CD4-positive, alpha-beta T cell treated with Interleukin-12 subunit alpha and Interleukin-12 subunit beta, for 1 hour (primary cell): ENCODE data around the gene KIF3C.
A peak's percentile ranks its signal among the peaks of the same experiment; 100 is the strongest.
"Not testable (repeated sequence)": the region's sequence is repeated elsewhere in the genome, so short reads cannot be mapped to it uniquely, and the experiment has no call there.

ENCODE experiments used
- DNase-seq: peaks from one replicate; pipeline ENCODE4 v3.0.0-alpha.2; 2020

Gene KIF3C

DNA sequence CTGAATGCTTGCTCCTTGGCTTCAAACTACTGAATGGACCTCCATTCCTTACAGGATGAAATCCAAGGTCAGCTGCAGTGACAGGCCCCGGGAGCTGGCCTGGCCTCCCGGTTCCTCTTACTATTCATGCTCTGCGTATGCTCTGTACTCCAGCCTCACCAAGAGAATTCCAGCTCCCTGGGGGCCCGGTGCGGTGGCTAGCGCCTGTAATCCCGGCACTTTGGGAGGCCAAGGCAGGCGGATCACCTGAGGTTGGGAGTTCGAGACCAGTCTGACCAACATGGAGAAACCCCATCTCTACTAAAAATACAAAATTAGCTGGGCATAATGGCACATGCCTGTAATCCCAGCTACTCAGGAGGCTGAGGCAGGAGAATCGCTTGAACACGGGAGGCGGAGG, 23.7 kb downstream of the KIF3C start:
- DNase-seq, result not testable (repeated sequence)

DNA sequence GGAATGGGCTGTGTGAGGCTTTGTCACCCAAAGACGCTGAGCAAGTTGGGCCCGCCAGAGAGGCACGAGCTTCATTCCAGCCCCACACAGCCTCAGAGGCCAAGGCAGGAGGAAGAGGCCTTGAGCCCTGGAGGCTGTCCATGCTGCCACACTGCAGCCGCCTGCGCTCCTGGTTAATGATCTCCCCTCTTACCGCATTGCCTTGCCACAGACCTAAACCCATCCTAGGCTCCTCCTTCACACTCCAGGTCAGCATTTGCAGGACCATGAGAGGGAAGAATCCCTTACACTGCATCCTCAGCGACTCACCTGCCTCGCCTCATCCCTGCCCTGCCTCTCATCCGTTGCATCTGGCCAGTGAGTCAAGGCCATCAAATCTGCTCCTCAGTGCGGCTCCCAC, 24.6 kb downstream of the KIF3C start:
- DNase-seq, result no peak

DNA sequence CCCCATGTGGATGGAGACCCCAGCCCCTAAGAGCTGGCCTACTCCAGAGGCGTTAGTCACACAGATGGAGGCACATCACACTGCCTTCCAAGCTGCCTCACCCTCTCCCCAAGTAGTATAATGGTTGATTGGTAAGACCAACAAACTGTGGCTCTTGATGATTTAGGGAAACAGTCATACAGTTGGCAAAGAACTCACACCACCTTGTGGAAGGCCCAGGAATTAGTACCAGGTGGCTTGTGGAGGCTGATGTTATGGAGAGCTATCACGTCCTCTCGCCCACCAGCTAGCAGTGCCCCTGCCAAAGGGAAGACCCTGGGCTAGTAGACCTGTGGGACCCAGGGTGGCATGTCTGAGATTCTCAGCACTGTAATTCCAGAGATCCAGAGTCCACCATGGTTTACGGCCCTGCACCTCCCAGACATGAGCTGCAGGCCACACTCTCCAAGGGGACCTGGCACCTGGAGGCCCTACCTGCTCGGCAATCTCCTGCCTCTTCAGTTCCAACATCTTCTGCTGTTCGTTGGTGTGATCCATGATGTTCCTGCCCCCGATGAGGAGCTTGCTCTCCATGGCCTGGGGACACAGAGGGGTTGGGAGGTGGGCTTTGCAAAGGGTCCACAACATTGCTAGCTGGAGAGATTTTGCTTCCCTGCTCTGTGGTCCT, 26.3 kb downstream of the KIF3C start:
- no peak for DNase-seq

DNA sequence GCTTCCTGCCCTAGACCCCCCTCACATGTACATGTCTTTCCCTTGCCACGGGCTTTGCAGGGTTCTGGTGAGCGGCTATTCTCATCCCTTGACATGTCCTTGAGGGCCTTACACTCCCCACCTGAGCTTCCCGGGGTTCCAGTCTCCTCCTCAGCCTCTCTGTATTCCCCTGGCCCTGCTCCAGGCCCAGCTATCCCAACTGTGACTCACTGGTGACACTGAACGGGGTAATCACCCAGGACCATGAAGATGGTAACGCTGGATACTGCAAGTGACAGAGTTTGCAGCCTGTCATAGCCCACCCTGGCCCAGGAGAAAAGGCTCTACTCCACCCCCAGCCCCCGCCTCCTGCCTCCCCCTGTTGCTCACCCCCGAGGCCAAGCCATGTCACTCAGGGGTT, 27.3 kb downstream of the KIF3C start:
- DNase-seq, result no peak

DNA sequence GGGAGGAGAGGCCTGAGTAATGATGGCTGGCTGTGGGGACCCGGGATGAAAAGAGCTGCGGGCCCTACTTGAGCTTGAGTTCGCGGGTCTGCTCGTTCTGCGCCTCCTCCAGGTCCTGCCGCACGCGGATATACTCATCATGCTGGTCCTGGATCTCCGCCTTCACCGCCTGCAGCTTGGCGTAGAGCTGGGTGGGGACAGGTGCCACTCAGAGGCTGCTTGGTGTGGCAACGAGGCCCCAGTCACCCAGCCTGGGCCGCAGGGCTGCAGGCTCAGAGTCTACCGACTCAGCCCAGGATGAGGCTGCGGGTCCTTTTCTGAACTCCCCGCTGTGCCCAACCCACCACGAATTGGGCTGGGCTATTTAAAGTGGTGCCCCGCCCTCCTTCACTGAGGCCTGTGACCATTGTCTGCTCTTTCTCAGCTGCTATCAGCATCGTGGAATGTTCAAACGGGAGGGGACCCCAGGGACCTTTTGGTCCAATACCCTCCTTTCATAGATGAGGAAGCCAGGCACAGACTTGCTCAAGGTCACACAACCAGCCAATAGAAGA, 28.0 kb downstream of the KIF3C start:
- DNase-seq, result no peak

GRCh38 chr2:25951071-25951547, 31.2 kb downstream of the KIF3C start:
- DNase-seq, result peak; percentile 76

DNA sequence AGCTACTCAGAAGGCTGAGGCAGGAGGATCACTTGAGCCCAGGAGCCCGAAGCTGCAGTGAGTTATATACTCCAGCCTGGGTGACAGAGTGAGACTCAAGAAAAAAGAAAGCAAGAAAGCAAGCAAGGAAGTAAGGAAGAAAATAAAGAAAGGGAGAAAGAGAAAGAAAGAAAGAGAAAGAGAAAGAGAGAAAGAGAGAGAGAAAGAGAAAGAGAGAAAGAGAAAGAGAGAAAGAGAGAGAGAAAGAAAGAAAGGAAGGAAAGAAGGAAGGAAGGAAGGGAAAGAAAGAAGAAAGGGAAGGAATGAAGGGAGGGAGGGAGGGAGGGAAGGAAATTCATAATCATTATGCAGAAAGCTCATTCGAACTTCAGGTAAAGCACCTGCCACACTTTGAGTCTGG, 33.9 kb downstream of the KIF3C start:
- no peak for DNase-seq

DNA sequence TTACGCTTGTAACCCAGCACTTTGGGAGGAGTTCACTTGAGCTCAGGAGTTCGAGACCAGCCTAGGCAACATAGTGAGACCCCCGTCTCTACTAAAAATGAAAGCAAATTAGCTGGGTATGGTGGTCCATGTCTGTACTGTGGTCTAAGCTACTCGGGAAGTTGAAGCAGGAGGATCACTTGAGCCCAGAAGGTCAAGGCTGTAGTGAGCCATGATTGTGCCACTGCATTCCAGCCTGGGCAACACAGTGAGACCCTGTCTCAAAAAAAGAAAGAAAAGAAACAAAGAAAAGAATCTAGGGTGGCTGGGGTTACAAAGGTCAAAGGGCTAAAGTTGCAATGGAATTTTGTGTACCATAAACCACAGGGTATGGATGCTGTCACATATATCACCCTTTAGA, 41.3 kb downstream of the KIF3C start:
- DNase-seq, result no peak

- no peak for DNase-seq
These were observed 43.0 kb downstream of the KIF3C start for GRCh38 chr2:25939257-25939668.

DNA sequence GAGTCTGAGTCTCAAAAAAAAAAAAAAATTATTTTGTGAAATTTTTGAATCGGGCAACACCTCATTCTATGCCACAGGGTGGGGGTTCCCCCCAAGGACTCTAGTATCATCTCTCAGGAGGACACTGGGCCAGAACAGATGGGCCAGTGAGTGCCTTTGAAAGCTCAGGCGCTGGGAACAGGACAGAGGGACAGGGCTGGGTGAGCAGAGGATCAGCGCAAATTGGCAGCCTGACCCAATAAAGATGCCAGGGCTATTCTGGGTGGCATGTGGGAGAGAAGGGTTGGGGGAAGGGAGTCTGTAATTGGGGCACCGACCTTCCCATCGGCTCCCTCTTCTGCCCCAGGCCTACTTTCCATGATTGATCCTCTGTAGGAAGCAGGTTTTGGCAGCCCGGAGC, 44.0 kb downstream of the KIF3C start:
- DNase-seq, result no peak

DNA sequence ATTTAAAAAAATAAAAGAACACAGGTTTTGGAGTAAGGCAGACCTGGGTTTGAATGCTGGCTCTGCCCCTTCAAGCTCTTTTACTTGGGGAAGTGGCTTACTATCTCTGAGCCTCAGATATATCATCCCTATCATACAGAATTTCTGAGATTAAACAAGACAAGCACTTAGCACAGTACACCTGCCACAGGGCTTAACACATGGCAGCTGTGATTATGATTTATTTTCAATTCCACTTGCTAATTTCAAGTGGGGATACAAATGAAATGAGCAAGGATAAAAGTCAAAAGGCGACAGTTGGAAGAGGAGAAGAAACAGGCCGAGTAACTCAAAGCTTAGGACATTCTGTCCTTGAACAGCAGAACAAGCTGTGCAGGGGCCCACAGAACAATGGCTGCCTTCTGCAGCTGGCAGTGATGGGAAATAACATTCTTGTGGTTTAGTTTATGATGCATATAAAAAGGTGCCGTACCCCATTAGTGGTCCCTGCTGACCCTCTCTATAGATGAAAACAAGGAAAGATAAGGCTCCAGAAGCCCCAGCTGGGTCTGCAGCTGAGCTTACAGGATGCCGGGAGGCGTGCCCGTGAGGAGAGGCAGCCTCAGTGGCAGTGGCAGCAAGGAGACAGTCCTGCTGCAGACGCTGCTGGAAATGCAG, 45.3 kb downstream of the KIF3C start:
- DNase-seq, result no peak

DNA sequence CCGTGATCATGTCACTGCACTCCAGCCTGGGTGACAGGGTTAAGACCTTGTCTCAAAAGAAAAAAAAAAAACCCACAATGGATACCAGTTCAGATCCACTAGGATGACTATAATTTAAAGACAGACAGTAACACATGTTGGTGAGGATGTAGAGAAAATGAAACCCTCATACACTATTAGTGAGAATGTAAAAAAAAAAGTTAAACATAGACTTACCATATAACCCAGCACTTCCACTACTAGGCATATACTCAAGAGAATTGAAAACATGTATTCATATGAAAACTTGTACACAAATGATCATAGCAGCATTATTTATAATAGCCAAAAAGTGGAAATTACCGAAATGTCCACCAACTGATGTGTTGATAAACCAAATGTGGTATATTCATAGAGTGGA, 48.7 kb downstream of the KIF3C start:
- DNase-seq, result no peak

DNA sequence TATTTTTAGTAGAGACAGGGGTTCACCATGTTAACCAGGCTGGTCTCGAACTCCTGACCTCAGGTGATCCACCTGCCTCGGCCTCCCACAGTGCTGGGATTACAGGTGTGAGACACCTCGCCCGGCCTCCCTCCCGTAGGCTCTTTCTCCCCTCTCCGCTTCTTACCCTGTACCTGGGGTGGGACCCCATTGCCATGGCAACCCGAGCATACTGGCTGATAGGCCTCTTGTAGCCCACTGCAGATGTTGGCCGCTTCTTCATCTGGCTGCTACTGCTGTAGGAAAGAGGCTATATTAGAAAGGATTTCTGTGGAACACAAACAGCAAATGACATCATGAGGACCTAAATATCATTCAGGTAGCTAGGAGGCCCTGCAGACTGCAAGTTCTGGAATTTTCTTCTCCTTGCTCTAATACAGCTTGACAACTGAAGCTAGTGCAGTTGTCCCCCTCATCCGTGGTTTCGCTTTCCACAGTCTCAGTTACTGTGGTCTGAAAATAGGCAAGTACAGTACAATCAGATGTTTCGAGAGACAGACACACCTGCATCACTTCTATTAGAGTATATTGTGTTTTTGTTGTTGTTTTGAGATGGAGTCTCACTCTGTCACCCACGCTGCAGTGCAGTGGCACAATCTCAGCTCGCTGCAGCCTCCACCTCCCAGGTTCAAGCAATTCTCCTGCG, 52.4 kb downstream of the KIF3C start:
- DNase-seq, result no peak

DNA sequence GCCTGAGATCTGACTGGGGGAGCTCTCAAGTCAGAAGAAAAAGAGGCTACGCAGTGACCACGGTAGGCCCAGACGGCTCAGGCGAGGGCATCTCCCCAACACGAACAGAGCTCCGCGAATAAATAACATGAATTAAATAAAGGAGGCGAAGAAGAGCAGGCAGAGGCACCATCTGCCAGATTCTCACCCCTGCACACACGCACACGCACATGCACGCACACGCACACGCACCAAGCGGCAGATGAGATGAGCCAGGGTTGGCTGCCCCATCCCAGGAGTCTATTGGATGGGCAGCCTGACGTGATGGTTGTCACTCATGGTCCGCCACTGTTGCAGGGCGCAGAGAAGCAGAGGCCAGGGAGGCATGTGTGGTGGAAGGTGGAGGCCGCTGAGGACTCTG, 53.6 kb downstream of the KIF3C start:
- no peak for DNase-seq

GRCh38 chr2:25926984-25927756, 55.1 kb downstream of the KIF3C start:
- no peak for DNase-seq

GRCh38 chr2:25922501-25922900, 59.8 kb downstream of the KIF3C start:
- DNase-seq, result no peak

DNA sequence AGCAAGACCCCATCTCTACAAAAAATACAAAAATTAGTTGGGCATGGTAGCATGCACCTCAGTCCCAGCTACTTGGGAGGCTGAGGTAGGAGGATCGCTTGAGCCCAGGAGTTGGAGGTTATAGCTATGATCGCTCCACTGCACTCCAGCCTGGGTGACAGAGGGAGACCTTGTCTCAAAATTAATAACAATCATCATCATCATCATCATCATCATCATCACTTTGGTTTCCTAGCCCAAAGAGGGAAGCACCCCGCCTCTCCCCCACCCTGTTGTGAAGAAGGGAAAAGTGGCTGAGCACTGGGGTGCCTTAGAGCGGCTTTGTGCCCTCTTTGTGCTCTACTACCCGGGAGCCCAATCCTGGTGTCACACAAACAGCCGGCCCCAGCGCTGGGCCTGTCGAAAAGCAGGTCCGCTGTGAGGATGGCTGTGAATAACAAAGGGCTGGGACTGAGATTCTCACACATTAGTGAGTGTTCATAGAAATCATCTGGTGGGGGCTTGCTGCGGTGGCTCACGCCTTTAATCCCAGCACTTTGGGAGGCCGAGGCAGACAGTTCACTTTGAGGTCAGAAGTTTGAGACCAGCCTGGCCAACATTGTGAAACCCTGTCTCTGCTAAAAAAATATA, 61.4 kb downstream of the KIF3C start:
- DNase-seq, result no peak

- no peak for DNase-seq
These were observed 62.0 kb downstream of the KIF3C start for GRCh38 chr2:25920336-25920735.

GRCh38 chr2:25917832-25918231, 64.5 kb downstream of the KIF3C start:
- no peak for DNase-seq

DNA sequence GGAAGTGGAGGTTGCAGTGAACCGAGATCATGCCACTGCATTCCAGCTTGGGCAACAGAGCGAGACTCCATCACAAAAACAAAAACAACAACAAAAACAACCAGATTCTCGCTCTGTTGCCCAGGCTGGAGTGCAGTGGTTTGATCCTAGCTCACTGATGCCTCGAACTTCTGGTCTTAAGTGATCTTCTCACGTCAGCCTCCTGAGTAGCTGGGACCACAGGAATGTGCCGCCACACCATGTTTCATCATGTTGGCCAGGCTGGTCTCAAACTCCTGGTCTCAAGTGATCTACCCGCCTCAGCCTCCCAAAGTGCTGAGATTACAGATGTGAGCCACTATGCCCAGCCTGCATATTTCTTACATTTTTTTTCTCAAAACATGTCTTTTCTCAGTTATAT, 64.9 kb downstream of the KIF3C start:
- DNase-seq, result not testable (repeated sequence)

- DNase-seq, result peak; percentile 45
These were observed 66.1 kb downstream of the KIF3C start for GRCh38 chr2:25915944-25916772.

GRCh38 chr2:25915411-25915810, 66.9 kb downstream of the KIF3C start:
- DNase-seq, result not testable (repeated sequence)
